Activated CD8-positive, alpha-beta memory T cell treated with anti-CD3 and anti-CD28 coated beads, Interleukin-2, amount 50 U/mL, for 24 hours (primary cell): ENCODE results near the gene ASIC1.
"Not testable (repeated sequence)": the region's sequence is repeated elsewhere in the genome, so short reads cannot be mapped to it uniquely, and the experiment has no call there.

Experiments
- DNase-seq: peaks from one replicate; pipeline ENCODE4 v3.0.0-alpha.2; 2020; ENCODE audit errors: extremely low read depth

The ASIC1 gene

DNA sequence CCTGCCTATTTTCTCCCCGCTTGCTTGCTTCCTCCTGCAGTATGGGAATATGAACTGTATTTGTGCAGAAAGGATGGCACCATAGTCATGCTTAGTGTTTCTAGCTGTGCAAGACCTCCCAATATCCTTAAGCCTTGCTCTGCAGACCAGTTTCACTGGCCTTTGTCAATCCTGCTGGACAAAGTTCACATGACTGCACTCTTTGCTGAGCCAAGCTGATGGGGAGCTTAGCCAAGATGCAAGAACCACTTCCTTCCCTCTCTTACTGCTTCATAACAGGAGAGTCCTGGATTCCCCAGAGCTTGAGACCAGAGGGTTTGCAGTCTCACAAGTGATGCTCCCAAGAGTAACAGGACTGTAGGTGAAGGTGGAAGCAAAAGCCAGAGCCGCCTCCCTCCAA is 3.8 kb downstream of the ASIC1 start:
- no peak for DNase-seq

- no peak for DNase-seq
Measured at GRCh38 chr12:50061946-50062686, 4.7 kb downstream of the ASIC1 start.

- no peak for DNase-seq
Measured at GRCh38 chr12:50062728-50063460, 5.5 kb downstream of the ASIC1 start.

- no peak for DNase-seq
Measured at GRCh38 chr12:50065726-50066310, 8.4 kb downstream of the ASIC1 start.

GRCh38 chr12:50066402-50066801 is 9.0 kb downstream of the ASIC1 start:
- DNase-seq, result no peak

DNA sequence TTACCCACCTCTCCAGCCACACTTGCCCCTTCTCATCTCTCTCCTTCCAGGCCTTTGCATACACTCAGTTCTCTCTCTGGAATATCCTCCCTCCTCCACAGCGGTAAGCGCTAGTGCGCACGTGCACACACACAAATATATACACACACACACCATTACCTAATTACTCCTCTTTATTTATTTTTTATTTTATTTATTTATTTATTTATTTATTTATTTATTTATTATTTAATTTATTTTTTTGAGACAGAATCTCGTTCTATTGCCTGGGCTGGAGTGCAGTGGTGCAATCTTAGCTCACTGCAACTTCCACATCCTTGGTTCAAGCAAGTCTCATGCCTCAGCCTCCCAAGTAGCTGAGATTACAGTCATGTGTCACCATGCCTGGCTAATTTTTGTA is 11.7 kb downstream of the ASIC1 start:
- no peak for DNase-seq

DNA sequence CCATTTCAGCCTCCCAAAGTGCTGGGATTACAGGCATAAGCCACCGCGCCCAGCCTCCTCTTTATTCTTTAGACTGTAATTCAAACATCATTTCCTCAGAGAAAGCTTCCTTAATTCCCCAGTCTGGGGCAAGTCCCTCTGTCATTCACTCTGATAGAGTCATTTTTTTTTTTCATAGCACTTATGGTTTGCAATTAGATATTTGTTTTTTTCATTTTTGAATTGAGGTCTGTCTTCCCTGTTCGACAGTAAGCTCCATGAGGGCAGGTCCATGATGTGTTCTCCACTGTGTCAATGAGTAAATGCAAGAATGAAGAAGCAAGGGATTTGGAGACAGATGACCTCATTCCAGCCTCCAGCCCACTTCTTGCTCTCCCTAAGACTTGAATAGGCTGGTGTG is 12.1 kb downstream of the ASIC1 start:
- DNase-seq, result no peak

DNA sequence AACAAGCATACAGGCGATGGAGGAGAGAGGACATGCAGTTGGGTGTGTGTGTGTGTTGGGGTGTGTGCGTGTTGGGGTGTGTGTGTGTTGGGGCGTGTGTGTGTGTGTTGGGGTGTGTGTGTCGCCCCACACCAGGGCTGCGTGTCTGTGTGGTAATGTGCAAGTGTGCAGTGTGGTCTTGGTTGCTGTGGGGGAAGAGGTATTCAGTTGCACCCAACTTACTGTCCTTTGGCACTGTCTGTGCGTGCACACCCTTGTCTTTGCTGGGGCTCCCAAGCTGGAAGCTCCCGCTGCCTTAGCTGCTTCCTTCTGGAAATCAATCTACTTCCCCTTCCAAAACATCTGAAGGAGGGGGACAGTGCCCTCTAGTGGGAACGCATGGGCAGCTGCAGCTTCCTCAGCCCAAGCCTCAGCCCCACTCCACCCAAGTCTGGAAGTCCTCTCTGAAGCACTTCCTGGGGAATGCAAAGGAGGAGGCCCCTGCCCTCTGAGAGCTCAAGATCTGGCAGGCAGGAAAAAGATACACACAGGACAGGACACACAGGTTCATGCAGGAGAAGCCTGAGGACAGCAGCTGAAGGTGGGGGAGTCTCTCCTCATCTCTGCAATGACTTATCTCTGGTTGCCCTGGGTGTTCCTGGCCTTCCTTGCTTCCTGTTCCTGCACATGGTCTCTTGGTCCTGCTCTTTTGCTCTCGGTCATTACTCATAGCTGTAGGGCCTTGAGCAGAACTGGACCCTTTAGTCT is 13.1 kb downstream of the ASIC1 start:
- DNase-seq, result no peak

GRCh38 chr12:50072198-50072907 is 15.0 kb downstream of the ASIC1 start:
- no peak for DNase-seq

GRCh38 chr12:50073206-50073605 is 15.8 kb downstream of the ASIC1 start:
- no peak for DNase-seq

GRCh38 chr12:50073712-50074111 is 16.3 kb downstream of the ASIC1 start:
- no peak for DNase-seq

DNA sequence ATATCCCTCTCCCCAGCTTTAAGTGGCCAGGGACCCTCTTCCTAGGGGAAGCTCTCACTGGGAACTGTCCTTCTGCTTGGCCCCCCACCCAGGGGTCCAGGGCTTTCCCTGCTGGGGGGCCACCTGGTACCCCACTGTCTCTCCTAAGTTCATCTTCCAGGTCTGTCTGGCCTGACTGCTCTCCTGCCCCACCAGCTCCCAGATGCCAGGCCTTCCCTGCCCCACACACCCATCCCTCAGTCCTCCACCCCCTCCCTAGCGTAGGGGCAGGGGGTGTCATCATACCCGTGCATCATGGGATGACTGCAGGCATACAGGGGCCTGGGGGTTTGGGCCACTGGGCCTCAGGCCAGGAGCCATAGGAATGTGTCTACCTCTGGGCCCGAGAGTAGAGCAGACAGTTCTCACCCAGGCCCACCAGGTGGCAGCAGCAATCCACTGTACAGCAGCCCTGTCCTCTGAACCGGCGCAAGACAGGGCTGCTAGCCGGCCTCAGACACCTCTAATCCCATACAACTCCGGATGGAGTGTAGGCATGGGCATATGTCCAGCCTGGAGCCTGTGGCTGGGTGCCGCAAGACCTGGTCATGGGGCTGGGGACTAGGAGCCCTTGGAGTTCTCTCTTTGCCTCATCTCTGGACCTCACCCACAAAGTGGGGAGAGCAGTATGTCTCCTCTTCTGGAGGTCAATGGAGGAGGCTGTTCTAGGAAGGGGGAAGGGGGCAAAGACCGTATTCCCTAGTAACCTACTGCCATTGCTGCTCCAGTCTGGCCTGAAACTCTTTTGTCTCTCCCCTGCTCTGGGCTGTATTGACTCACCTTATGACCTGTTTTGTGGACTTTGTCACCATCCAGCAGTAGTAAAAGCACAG is 17.8 kb downstream of the ASIC1 start:
- peak; percentile 56 for DNase-seq

DNA sequence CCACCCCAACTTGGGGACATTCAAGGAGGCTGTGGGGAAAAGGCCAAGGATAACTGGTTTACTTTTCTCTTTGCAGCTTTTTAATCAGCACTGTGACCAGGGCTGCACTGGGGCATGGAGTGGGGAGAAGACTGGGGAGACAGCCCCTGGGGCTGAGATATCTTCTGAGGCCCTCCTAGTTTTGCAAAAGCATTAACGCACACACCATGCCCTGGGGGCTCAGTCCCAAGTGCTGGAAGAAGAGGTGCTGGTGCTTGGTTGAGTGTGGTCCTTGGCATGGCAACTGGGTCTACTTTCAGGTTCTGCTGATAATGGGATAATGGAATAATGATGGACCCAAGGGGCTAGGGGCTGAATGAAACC is 18.4 kb downstream of the ASIC1 start:
- DNase-seq, result no peak

DNA sequence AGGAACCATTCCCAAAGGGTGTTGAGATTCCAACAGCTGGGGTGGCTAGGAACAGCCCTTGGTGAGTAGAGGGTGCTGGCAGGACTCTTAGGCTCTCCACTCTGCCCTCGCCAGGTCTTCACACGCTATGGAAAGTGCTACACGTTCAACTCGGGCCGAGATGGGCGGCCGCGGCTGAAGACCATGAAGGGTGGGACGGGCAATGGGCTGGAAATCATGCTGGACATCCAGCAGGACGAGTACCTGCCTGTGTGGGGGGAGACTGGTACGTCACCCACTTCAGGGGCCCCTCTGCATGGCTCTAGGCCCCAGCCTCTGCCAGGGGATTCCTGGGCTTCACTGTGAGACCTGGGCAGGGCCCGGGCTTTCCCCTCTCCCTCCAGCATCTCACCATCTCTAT is 19.7 kb downstream of the ASIC1 start:
- no peak for DNase-seq

GRCh38 chr12:50078281-50078680 is 20.9 kb downstream of the ASIC1 start:
- no peak for DNase-seq

GRCh38 chr12:50079771-50080170 is 22.4 kb downstream of the ASIC1 start:
- DNase-seq, result no peak

DNA sequence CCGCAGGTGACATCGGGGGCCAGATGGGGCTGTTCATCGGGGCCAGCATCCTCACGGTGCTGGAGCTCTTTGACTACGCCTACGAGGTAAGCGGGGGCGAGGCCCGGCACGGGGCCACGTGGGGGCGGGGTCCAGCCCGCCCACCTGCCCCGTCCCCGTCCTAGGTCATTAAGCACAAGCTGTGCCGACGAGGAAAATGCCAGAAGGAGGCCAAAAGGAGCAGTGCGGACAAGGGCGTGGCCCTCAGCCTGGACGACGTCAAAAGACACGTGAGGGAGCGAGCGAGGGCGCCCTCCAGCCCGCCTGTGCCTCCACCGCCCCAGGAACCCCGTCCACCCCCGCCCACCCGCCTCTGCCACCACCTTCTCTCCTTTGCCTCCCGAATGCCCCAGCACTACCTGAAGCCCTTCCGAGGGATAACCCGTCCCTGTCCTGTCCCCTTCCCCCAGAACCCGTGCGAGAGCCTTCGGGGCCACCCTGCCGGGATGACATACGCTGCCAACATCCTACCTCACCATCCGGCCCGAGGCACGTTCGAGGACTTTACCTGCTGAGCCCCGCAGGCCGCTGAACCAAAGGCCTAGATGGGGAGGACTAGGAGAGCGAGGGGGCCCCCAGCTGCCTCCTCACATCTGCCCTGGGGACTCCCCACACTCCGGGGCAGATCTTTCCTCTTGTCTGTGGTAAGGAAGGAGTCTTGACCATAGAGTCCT is 23.9 kb downstream of the ASIC1 start:
- DNase-seq, result no peak

GRCh38 chr12:50082644-50083043 is 25.2 kb downstream of the ASIC1 start:
- no peak for DNase-seq

DNA sequence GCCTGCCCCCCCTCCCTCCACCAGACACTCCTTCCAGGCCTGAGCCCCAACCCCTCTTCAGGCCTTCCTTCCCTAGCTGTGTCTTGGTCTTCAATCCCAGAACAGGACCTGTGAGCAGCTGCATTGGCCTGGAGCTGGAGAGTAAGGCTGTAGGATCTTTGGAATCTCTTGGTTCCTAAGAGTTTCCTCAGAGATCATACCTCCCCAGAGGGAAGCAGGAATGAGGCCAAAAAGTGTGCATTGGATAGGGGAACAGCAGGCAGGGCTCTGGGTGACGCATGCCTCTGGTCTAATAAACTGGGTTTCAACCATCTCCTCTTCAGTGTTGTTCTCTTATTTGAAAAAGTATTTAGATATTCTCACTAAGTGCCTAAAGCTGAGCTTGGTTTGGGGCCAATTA is 25.9 kb downstream of the ASIC1 start:
- no peak for DNase-seq

- DNase-seq, result not testable (repeated sequence)
Measured at GRCh38 chr12:50084409-50084774, 27.0 kb downstream of the ASIC1 start.
